ENCODE measurements around the gene TNFSF13.

TNFSF13 gene, protein sequence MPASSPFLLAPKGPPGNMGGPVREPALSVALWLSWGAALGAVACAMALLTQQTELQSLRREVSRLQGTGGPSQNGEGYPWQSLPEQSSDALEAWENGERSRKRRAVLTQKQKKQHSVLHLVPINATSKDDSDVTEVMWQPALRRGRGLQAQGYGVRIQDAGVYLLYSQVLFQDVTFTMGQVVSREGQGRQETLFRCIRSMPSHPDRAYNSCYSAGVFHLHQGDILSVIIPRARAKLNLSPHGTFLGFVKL

DNA sequence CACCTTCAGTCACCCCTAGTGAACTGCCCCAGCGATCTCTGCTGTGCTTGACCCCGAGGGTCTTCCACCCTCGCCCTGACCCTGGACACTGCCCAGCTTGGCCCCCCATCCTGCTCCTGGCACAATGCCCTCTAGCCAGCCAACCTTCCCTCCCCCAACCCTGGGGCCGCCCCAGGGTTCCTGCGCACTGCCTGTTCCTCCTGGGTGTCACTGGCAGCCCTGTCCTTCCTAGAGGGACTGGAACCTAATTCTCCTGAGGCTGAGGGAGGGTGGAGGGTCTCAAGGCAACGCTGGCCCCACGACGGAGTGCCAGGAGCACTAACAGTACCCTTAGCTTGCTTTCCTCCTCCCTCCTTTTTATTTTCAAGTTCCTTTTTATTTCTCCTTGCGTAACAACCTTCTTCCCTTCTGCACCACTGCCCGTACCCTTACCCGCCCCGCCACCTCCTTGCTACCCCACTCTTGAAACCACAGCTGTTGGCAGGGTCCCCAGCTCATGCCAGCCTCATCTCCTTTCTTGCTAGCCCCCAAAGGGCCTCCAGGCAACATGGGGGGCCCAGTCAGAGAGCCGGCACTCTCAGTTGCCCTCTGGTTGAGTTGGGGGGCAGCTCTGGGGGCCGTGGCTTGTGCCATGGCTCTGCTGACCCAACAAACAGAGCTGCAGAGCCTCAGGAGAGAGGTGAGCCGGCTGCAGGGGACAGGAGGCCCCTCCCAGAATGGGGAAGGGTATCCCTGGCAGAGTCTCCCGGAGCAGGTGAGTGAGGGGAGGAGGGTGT is at the start of gene TNFSF13:
Gene TNFSF13 (plus strand): TSS at position 207 of the 776 bp plus-strand sequence. CDS start 290 bp downstream, at position 497.
- no peak for DNase-seq

DNA sequence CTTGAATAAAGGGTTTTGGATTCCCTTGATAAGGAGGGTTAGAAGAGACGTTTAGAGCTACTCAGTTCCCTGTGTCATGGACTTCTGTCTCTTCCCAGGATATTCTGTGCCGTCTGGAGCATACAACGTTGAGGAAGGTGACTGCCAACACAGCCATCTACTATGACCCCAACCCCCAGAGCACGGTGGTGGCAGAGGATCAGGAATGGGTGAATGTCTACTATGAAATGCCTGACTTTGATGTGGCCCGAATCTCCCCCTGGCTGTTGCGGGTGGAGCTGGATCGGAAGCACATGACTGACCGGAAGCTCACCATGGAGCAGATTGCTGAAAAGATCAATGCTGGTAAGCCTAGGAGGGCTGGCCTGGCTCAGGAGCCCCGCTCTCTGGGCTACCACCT is 49.7 kb upstream of the TNFSF13 start:
- no peak for DNase-seq

DNA sequence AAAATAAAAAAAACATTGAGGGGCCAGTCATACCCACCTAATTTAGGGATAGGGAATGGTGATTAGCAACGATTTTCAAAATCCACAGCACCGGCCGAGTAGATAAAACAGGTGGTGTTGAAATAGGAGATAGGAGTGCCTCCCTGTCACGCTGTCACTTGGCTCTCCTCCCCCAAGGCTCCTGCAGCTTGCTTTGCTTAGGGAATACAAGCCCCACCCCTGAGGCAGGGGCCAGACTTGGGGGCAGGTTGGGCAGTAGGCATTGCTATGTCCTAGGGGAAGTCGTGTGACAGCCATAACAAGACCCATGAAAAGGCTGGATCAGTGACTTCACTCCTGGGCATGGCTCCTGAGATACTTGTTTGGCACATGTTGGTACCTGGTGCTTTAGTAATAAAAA is 48.6 kb upstream of the TNFSF13 start:
- no peak for DNase-seq

DNA sequence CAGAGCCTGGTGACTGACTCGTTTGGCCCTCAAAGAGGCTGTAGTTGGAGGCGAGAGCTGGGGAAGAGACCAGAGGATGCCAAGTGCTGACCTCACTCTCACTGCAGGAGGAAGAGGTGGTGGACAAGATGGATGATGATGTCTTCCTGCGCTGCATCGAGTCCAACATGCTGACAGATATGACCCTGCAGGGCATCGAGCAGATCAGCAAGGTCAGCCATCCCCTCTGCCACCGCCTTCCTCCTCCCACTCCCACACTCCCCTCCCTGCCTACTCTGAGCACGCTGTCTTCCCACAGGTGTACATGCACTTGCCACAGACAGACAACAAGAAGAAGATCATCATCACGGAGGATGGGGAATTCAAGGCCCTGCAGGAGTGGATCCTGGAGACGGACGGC is 47.4 kb upstream of the TNFSF13 start:
- DNase-seq: no peak

DNA sequence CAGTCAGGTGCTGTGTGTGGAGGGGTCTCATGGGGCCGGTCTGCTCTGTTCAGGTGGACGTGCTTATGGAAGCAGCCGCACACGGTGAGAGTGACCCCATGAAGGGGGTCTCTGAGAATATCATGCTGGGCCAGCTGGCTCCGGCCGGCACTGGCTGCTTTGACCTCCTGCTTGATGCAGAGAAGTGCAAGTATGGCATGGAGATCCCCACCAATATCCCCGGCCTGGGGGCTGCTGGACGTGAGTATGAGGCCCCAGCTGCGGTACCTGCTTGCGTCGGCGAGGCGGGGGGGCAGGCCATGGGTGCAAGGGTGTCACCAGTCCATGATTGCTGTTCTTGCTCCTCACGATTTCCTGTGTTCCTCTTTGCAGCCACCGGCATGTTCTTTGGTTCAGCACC is 46.4 kb upstream of the TNFSF13 start:
- no peak for DNase-seq

DNA sequence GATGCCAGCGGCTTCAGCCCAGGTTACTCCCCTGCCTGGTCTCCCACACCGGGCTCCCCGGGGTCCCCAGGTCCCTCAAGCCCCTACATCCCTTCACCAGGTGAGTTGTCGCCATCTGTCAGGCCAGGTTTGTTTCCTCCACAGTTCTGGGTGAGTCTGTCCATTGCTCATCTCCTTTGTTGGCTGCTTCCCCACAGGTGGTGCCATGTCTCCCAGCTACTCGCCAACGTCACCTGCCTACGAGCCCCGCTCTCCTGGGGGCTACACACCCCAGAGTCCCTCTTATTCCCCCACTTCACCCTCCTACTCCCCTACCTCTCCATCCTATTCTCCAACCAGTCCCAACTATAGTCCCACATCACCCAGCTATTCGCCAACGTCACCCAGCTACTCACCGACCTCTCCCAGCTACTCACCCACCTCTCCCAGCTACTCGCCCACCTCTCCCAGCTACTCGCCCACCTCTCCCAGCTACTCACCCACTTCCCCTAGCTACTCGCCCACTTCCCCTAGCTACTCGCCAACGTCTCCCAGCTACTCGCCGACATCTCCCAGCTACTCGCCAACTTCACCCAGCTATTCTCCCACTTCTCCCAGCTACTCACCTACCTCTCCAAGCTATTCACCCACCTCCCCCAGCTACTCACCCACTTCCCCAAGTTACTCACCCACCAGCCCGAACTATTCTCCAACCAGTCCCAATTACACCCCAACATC is 45.6 kb upstream of the TNFSF13 start:
- DNase-seq: no peak

DNA sequence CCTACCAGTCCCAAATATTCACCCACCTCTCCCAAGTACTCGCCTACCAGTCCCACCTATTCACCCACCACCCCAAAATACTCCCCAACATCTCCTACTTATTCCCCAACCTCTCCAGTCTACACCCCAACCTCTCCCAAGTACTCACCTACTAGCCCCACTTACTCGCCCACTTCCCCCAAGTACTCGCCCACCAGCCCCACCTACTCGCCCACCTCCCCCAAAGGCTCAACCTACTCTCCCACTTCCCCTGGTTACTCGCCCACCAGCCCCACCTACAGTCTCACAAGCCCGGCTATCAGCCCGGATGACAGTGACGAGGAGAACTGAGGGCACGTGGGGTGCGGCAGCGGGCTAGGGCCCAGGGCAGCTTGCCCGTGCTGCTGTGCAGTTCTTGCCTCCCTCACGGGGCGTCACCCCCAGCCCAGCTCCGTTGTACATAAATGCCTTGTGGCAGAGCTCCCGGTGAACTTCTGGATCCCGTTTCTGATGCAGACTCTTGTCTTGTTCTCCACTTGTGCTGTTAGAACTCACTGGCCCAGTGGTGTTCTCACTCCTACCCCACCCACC is 44.6 kb upstream of the TNFSF13 start:
- no peak for DNase-seq

DNA sequence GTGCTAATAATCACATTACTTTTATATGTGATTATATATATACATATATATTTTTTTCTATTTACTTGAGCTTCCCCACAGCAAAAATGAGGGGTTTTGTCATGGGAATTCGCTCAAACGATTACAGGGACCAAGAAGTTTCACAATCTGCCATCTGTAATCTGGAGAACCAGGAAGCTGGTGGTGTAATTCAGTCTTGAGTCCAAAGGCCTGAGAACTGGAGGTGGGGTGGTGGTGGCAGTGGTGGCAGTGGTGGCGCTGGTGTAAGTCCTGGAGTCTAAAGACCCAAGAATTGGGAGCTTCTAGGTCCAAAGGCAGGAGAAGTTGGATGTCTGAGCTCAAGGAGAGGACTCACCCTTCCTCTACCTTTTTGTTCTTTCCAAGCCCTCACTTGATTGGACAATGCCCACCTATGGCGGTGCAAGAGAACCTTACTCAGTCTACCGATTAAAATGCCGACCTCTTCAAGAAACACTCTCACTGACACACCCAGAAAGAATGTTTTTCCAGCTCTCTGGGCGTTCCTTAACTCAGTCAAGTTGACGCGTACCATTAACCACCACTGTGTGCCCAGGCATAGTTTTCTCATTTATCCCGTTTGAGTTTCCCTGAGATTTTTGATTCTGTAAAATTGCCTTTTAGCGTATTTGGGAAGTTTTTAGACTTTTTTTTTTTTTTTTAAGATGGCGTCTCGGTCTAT is 42.5 kb upstream of the TNFSF13 start:
- no peak for DNase-seq

DNA sequence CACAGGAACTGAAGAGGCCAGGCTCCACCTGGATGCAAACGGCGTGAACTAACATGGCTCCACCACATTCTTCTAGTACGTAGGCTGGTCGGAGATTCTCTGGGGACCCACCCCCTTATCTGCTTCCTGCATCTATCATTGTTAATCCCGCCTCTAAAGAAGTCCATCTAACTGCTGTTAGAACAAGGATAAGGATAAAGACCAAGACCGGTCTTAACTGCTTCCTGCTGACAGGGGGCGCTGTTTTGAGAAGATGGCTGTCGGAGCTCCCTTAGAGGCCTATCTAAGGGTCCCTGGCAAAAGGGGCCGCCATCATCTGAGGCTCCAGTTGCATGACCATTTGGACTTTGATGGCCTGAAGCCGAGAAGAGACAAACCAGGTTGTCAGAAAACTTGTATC is 35.5 kb upstream of the TNFSF13 start:
- DNase-seq: peak; percentile 47

DNA sequence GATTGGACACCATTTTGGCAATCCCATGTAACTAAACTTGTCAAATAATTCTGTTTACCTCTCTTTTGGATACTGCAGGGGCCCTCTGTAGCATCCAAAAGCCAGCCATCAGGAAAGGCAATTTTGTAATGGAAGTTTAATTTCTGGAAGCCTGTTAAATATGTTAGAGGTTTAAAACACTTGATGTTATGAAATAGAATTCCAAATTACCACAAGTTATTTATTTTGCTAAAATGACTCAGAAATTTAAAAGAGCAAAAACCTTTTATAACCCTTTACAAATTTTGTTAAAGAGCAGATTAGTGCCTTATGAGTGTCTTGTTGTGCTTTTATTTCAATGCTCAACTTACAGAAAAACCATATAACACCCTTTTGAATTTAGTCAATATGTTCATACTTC is 29.7 kb upstream of the TNFSF13 start:
- no peak for DNase-seq

DNA sequence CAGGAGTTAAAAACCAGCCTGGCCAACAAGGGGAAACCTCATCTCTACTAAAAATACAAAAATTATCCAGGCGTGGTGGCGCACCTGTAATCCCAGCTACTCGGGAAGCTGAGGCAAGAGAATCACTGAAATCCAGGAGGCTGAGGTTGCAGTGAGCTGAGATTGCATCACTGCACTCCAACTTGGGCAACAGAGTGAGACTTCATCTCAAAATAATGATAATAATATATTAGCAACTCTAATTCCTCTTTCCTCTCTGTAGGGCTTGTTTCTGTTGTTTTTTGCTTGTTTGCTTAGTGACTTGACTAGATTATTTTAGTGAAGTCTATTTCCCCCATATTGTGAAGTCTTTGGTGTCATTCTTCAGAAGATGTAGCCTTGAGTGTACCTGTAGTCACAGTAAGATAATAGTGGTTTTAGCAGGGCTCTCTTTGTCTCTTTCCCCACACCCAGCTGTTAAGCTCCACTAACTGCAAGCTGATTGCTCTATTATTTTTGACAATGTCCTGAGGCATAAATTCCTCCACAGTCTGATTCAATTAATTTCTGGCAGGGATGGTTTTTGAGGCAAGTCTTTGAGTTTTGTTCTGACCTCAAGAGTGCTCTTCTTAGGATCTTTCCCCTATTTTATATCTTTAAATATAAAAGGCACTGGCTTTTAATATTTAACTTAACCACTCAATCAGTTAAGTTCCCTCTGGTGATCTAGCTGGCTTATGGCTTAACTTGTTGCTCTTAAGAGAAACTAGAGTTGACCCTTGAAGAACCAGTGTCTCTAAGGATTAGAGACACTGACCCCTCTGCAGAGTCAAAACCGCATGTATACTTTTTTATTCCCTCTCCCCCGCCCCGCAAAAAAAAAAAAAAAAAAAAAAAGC is 28.3 kb upstream of the TNFSF13 start:
- DNase-seq: no peak

DNA sequence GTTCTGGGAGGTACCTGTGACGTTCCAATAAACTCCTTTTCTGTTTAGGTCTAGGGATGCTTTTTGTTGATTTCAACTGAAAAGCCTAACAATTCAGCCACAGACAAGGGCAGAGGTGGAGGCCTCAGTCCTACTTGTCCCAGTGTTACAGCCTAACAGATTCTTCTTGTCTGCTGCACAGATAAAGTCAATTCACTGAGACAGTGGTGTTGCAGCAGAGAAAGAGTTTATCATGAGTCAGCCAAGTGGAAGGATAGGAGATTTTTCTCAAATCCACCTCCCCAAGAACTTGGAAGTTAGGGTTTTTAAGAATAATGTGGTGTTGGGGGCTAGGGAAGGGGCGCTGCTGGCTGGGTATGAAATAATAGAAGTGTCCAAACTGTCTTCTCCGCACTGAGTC is 20.5 kb upstream of the TNFSF13 start:
- no peak for DNase-seq

DNA sequence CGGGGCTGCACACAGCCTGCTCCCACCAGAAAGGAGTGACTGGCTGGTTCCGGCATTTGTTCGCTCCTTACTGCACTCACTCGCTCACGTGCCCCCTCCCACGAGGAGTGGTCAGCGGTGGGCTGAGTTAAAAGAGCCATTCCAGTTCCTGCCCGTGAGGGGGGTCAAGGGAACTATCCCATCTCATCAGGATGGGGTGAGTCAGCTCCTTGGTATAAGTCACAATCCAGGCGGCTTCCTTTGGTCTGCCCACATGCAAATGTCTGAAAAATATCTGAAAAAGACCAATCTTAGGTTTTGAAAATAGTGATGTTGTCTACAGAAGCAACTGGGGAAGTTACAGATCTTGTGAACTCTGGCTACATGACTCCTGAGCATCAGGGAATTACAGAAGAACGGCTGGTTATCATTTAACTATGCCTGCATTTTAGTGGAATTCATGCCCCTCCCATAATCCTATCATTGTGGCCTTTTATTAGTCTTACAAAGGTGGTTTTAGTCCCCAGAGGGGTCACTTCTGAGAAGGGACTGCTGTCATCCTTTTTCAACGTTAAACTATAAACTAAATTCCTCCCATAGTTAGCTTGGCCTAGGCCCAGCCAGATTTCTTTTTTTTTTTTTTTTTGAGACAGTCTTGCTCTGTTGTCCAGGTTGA is 19.5 kb upstream of the TNFSF13 start:
- DNase-seq: no peak

DNA sequence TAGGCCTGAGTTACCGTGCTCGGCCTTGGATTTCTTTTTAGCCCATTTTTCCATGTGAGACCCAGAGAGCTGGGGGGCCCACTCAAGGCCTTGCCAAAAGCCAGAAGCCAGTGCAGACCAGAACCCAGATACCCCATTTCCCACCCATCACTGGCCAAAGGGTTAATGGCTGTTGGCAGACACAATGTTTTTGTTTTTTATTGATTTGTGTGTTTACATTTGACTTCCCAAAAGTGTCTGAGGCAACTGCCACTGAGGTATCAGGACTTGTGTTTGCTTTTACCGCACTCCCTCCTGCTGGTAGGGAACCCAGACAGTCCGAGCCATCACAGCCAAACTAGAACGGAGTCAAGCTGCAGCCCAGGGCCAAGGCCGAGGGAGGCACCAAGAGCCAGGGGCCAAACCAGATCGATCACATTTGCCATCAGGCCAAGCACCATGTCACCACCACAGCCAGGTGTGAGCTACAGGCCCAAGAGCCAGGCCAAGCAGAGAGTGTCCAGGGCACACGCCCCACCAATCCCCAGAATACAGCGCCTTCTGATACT is 17.4 kb upstream of the TNFSF13 start:
- DNase-seq: no peak

DNA sequence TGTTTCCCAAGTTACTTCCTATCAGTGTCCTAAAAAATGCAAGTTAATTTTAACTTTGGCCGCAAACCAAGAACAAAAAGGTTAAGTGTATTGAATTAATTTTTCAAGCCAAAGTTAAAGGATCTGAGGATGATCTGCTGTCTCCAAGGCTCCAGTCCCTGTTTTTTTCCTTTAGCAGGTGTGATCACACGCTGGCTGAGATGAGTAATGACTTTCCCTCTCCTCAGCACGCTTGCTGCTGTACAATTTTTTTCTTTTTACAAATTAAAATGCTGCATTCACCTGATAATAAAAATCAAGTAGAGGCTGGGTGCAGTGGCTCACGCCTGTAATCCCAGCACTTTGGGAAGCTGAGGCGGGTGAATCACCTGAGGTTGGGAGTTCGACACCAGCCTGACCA is 13.6 kb upstream of the TNFSF13 start:
- DNase-seq: no peak

DNA sequence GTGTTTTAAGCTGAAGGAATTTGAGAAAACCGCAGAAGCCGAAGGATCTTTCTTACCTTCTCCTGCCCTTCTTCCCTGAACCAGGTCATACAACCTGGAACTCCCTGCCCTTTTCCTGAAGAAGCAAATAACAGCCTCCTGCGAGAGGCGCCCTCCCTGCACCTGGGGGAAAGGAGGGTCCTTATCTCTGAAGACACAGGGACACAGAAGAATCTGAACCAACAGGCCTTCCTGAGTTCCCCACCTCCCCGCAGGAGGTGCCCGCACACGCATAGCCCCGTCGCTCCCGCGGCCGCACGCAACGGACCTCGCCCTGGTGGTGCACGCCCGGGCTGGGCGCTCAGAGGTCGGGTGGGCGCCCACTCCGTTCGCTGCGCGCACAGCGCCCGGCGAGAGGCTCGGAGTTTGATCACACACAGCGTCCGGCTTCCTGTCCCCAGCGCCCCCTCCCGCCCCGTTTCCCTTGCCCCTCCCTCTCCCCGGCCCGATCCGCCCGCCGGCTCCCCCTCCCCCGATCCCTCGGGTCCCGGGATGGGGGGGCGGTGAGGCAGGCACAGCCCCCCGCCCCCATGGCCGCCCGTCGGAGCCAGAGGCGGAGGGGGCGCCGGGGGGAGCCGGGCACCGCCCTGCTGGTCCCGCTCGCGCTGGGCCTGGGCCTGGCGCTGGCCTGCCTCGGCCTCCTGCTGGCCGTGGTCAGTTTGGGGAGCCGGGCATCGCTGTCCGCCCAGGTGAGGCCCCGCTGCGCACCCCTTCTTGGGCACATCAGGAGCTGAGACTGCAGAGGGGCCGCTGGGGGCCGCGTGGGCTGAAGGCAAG is 9.8 kb upstream of the TNFSF13 start, which contains the start of gene TNFSF12:
Gene TNFSF12 (plus strand): TSS at position 474 of the 816 bp plus-strand sequence. CDS start 96 bp downstream, at position 570.
- peak; percentile 54 for DNase-seq

DNA sequence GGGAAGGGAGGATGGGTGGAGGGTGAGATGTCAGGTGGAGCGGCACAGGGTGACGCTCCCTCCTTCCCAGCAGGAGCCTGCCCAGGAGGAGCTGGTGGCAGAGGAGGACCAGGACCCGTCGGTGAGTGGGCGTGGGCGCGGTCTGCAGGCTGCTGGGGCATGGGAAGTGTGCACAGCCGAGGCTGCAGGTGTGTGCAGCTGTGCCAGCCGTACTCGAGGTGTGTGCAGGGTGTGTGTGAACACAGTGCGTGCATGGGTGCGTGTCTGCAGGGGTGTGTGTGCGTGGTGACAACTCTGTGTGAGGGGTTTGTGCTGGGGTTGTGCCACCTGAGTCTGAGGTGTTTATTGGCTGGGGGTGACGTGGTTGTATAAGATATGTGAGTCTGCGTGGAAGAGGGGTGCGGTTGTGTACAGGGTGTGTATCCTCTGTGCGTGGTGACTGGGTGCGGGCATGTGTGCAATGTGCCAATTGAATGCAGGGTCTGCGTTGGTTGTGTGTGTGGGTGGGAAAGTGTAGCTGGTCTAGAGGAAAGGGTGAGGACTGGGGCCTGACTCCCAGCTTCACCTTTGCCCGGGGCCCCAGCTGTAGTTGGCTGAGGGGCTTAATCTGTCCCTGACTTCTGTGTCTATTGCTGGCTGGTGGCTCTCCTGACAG is 9.0 kb upstream of the TNFSF13 start:
- DNase-seq: no peak

DNA sequence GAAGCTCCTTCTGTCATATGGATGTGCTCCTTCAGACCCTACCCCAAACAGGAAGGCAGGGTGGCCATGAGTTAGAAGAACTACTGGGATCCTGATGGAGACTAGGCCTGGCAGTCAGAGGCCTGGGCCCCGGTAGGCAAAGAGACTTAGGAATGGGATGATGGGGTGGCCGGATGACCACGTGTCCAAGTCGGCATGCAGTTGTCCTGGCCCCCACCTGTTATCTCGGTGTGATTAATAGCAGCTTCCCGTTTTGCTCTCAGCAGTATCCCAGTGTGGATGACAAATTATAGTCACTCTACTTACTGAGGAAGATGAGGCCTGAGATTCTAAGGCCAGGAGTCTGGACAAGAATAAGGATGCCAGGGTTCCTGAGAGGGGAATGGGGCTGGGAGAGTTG is 8.2 kb upstream of the TNFSF13 start:
- DNase-seq: no peak

DNA sequence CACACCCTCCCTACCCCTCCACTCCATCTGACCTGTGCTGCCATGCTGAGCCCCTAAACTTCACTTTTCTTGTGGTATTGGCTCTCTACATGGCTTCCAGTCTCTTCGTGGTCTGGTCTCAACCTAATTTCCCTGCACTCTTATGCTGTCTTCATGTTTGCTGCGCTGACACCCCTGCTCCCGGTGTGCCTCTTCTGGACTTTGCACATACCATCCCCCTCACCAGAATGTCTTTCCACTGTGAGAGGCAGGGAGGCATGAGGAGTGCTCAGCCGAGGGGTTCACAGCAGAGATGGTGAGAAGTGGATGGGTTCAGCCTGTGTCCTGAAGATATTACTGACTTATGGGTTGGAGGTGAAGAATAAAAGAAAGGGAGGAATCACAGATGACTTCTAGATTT is 7.2 kb upstream of the TNFSF13 start:
- no peak for DNase-seq
